Liver (tissue), 9 donors: ENCODE data around the gene GPR152. TPM values are rescaled to one million over a fixed set of nuclear protein-coding genes. Genes with fewer than 3 reads are reported as not detected.

Experiments
- DNase-seq: peaks from one replicate; pipeline ENCODE4 v3.0.0-alpha.2; 2017; ENCODE audit warnings: low spot score
- H3K27ac ChIP-seq, 2 donors: one replicate each; pipeline ENCODE4 v1.7.0; 2013; ENCODE audit warnings: inconsistent platforms in 2 of 2, low read length in 2 of 2, control low read depth in 1 of 2, low read depth in 1 of 2, mild to moderate bottlenecking in 1 of 2
- H3K27me3 ChIP-seq, 4 donors: one replicate each; pipeline versions ENCODE4 v1.6.1 to v1.7.0; 2013; ENCODE audit warnings: low read length in 3 of 4, inconsistent platforms in 1 of 4, mild to moderate bottlenecking in 1 of 4, moderate library complexity in 1 of 4; ENCODE audit not compliant: control insufficient read depth in 4 of 4, insufficient read depth in 4 of 4
- H3K36me3 ChIP-seq, 4 donors: one replicate each; pipeline versions ENCODE4 v1.6.1 to v1.7.0; 2013; ENCODE audit warnings: low read length in 3 of 4, mild to moderate bottlenecking in 3 of 4, low read depth in 1 of 4, moderate library complexity in 1 of 4; ENCODE audit not compliant: control insufficient read depth in 4 of 4, insufficient read depth in 3 of 4
- H3K4me1 ChIP-seq, 4 donors: one replicate each; pipeline versions ENCODE4 v1.6.1 to v1.7.0; 2013; ENCODE audit warnings: low read length in 3 of 4, mild to moderate bottlenecking in 3 of 4, moderate library complexity in 1 of 4; ENCODE audit not compliant: control insufficient read depth in 4 of 4, insufficient read depth in 4 of 4
- H3K4me3 ChIP-seq, 3 donors: one replicate each; pipeline versions ENCODE4 v1.6.1 to v1.7.0; 2013; ENCODE audit warnings: low read length in 3 of 3, control low read depth in 1 of 3, low read depth in 1 of 3, mild to moderate bottlenecking in 1 of 3
- H3K9ac ChIP-seq, 2 donors: one replicate each; pipeline ENCODE4 v1.7.0; 2013; ENCODE audit warnings: low read length in 2 of 2, mild to moderate bottlenecking in 2 of 2, moderate library complexity in 2 of 2, control low read depth in 1 of 2, low read depth in 1 of 2
- H3K9me3 ChIP-seq, 4 donors: one replicate each; pipeline versions ENCODE4 v1.6.1 to v1.7.0; 2013; ENCODE audit warnings: low read length in 3 of 4; ENCODE audit not compliant: control insufficient read depth in 4 of 4
- EGR1 ChIP-seq, 2 donors: IDR thresholded peaks; 2 replicates each; pipeline ENCODE4 v1.6.1; 2016 to 2018; ENCODE audit warnings: antibody characterized with exemption in 2 of 2, low read depth in 2 of 2
- FOXA1 ChIP-seq: IDR thresholded peaks from 2 replicates; pipeline ENCODE4 v1.6.1; 2016; ENCODE audit warnings: antibody characterized with exemption
- FOXA2 ChIP-seq: IDR thresholded peaks from 2 replicates; pipeline ENCODE4 v1.6.1; 2016; ENCODE audit warnings: antibody characterized with exemption
- GABPA ChIP-seq, 2 donors: IDR thresholded peaks in 1 of 2; conservative IDR thresholded peaks in 1 of 2; 2 replicates each; pipeline ENCODE4 v1.6.1; 2016; ENCODE audit warnings: antibody characterized with exemption in 2 of 2, mild to moderate bottlenecking in 1 of 2, moderate library complexity in 1 of 2
- HNF4A ChIP-seq, 2 donors: conservative IDR thresholded peaks; 2 replicates each; pipeline ENCODE4 v1.6.1; 2016; ENCODE audit warnings: antibody characterized with exemption in 2 of 2, mild to moderate bottlenecking in 2 of 2
- HNF4G ChIP-seq: IDR thresholded peaks from 2 replicates; pipeline ENCODE4 v1.6.1; 2016; ENCODE audit warnings: antibody characterized with exemption
- JUND ChIP-seq, 2 donors: IDR thresholded peaks; 2 replicates each; pipeline ENCODE4 v1.6.1; 2016; ENCODE audit warnings: antibody characterized with exemption in 2 of 2
- NR2F2 ChIP-seq: IDR thresholded peaks from 2 replicates; pipeline ENCODE4 v1.6.1; 2016; ENCODE audit warnings: antibody characterized with exemption
- RAD21 ChIP-seq, 2 donors: IDR thresholded peaks; 2 replicates each; pipeline ENCODE4 v1.6.1; 2016; ENCODE audit warnings: antibody characterized with exemption in 2 of 2, mild to moderate bottlenecking in 2 of 2
- RXRA ChIP-seq, 2 donors: IDR thresholded peaks; 2 replicates each; pipeline ENCODE4 v1.6.1; 2017 to 2018; ENCODE audit warnings: antibody characterized with exemption in 2 of 2, mild to moderate bottlenecking in 1 of 2
- SP1 ChIP-seq: IDR thresholded peaks from 2 replicates; pipeline ENCODE4 v1.6.1; 2018; ENCODE audit warnings: antibody characterized with exemption, mild to moderate bottlenecking
- TAF1 ChIP-seq: conservative IDR thresholded peaks from 2 replicates; pipeline ENCODE4 v1.6.1; 2016; ENCODE audit warnings: antibody characterized with exemption, mild to moderate bottlenecking
- YY1 ChIP-seq: IDR thresholded peaks from 2 replicates; pipeline ENCODE4 v1.6.1; 2016; ENCODE audit warnings: antibody characterized with exemption, mild to moderate bottlenecking
- WGBS: extraction: QIAGEN DNeasy Blood & Tissue Kit; methylation state at CpG from one replicate; pipeline ENCODE4 v1.1.7; 2013; 5-methylcytosine and 5-hydroxymethylcytosine counted together
- polyA plus RNA-seq, 2 donors: library from polyadenylated mRNA; stranded (reverse) in 1 of 2; unstranded in 1 of 2; fragments of 200-250 nt in 1 of 2; fragments of >200 nt in 1 of 2; fragmentation: Nextera tagmentation in 1 of 2; extraction: Ambion mirVana in 1 of 2; gene quantifications; one replicate each; pipeline versions ENCODE4 v1.2.1 to v1.2.3, GENCODE V29; 2013 to 2015
- total RNA-seq, 2 donors: library from RNA; depleted of rRNA; stranded (reverse); fragments of >200 nt; gene quantifications; one replicate each; pipeline ENCODE4 v1.2.3, GENCODE V29; 2014
- TF ChIP-seq, protein P1 (sequence below): IDR thresholded peaks from 2 replicates; pipeline ENCODE4 v1.6.1; 2016; ENCODE audit warnings: antibody characterized with exemption
- TF ChIP-seq, protein P2 (sequence below): IDR thresholded peaks from 2 replicates; pipeline ENCODE4 v1.6.1; 2016; ENCODE audit warnings: antibody characterized with exemption
- TF ChIP-seq, protein P3 (sequence below): fragments of 150-350 bp; IDR thresholded peaks from 2 replicates; pipeline ENCODE4 v1.5.1; 2017; ENCODE audit warnings: improper control_type of control experiment, low read depth, low read length; ENCODE audit not compliant: missing input control
- TF ChIP-seq, protein P4 (sequence below): IDR thresholded peaks from 2 replicates; pipeline ENCODE4 v1.6.1; 2016; ENCODE audit warnings: antibody characterized with exemption, mild to moderate bottlenecking
- donor health status: healthy.
- donor health status: healthy.
- donor health status: healthy.
- donor health status: healthy.
- donor health status: healthy.

The GPR152 gene
- total and polyA plus RNA-seq, 4 donors: not detected

DNA sequence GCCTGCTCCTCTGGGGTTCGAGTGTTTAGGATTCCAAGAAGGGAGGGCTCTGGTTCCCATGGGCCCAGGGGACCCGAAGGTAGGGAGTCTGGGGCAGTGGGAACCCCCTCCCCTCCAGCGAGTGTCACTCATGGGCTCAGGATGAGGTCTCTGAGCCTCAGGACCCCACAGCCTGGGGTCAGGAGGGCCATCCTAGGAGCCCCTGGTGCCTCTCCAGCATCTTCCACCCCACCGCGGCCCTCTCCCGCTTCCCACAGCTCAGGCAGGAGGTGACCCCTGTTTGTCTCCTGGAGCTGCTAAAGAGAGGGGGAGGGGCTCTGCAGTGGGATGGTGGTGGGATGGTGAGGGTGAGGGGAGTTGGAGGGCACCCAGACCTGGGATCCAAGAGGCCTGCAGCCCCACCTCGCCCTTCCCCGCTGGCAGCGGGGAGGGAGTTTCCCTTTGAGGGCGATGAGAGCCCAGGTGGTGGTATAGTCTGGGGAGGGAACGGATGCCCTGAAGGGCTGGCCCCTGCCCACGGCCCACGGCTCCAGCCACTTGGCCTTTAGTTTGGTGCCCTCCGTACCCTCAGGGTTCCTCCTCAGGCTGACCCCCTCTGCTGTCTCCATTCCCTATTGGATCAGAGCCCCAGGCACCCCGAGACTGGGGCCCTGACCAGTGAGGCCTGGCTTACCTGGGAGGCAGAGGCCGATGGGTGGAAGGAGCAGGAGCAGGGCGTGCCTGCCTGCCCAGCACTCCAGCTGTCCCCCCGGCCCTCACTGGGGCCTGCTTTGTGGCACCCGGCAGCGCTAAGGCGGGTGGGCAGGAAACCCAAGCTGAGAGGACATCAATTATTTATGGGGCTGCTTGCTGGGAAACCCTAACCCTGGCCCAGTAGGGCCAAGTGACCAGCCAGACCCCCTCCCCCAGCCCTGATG lies 1.5 kb upstream of the GPR152 start:
- H3K9me3 ChIP-seq: no peaks in the 10 kb centered on the region
- H3K27ac ChIP-seq: no peak overlapping the region
- H3K4me3 ChIP-seq: no peak overlapping the region
- H3K4me1 ChIP-seq: peaks cover 0 to 3% (median 0%) of the 10 kb centered on the region in 4 donors
- 91% methylated on average over 21 of the region's 21 CpGs for WGBS
- DNase-seq: no peak
- TF ChIP-seq, protein P1, sequence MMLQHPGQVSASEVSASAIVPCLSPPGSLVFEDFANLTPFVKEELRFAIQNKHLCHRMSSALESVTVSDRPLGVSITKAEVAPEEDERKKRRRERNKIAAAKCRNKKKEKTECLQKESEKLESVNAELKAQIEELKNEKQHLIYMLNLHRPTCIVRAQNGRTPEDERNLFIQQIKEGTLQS: no peak
- TF ChIP-seq FOXA2 (no peak), YY1 (no peak), SP1 (no peak)
- no peaks in the 10 kb centered on the region for H3K27me3 ChIP-seq
- no peaks in the 10 kb centered on the region for H3K36me3 ChIP-seq
- no peak overlapping the region for H3K9ac ChIP-seq

DNA sequence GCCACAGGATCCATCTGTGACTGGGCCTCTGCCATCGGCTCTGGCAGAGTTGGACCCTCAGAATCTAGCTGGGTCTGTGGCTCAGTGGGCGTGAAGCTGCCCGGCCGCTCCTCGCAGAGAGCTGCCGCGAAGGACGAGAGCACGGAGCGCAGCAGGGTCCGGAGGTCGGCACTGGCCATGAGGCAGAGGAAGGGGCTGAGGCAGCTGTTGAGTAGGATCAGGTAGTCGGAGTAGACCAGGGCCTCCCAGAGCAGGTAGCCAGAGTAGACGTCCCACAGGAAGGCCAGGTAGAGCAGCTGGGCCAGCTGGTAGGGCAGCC lies 912 bp downstream of the GPR152 start:
- H3K27ac ChIP-seq: no peak overlapping the region

DNA sequence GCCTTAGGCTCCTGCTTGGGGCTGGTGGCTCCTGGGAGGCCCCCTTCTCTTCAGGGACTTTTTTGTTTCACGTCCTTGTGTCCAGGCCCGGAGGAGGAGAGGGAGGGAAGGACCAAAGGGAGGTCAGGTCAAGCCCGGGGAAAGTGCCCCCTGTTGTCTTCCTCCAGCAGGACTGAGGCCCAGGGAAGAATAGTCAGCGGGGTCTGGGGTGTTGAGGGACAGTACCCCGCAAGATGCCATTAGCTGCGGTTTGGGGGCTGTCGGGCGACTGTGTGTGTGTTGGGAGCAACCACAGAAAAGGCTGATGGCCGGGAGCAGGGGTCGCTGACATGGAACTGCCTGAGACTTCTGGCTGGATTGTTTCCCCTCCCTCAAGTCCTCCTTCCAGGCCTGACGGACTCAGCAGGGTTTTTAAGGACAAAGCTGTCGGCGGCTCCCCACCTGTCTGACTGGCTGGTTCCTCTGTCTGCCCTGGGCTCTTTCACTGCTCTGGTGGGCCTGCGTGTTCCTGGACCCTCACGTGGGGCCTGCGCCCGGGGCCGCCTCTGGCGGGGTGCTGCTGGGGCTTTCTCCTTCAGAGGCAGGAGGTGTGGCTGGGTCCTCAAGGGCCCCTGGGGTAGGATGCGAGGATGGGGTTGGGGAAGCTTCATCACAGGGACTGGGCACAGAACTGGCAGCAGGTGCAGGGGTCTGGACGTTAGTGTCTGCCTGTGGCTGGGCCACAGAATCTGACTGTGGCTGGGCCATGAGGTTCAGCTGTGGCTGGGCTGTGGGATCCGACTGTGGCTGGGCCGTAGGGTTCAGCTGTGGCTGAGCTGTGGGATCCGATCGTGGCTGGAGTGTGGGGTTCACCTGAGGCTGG lies 1.5 kb downstream of the GPR152 start:
- H3K9me3 ChIP-seq: no peaks in the 10 kb centered on the region
- peaks cover 0 to 12% (median 6%) of the 10 kb centered on the region in 4 donors for H3K4me1 ChIP-seq
- no peak overlapping the region for H3K4me3 ChIP-seq
- DNase-seq: no peak
- WGBS: 93% methylated on average over 25 of the region's 25 CpGs
- no peak overlapping the region for H3K27ac ChIP-seq
- H3K27me3 ChIP-seq: no peaks in the 10 kb centered on the region
- no peaks in the 10 kb centered on the region for H3K36me3 ChIP-seq
- H3K9ac ChIP-seq: no peak overlapping the region
- TF ChIP-seq RXRA (IDR thresholded peaks at IDR 0.05): no peak
- TF ChIP-seq RAD21 (IDR thresholded peaks at IDR 0.05): no peak
- no peak for TF ChIP-seq FOXA2
- no peak for TF ChIP-seq FOXA1
- TF ChIP-seq, protein P2, sequence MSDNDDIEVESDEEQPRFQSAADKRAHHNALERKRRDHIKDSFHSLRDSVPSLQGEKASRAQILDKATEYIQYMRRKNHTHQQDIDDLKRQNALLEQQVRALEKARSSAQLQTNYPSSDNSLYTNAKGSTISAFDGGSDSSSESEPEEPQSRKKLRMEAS: no peak
- TF ChIP-seq NR2F2: no peak
- TF ChIP-seq SP1: no peak
- TF ChIP-seq HNF4A (conservative IDR thresholded peaks at IDR 0.05): no peak
- TF ChIP-seq EGR1 (IDR thresholded peaks at IDR 0.05; ENCODE audit: low read depth in 2 of 2): no peak
- TF ChIP-seq YY1: no peak
- no peak for TF ChIP-seq GABPA (IDR thresholded peaks at IDR 0.05 in 1 of 2, conservative IDR thresholded peaks at IDR 0.05 in 1 of 2)
- TF ChIP-seq, protein P3, sequence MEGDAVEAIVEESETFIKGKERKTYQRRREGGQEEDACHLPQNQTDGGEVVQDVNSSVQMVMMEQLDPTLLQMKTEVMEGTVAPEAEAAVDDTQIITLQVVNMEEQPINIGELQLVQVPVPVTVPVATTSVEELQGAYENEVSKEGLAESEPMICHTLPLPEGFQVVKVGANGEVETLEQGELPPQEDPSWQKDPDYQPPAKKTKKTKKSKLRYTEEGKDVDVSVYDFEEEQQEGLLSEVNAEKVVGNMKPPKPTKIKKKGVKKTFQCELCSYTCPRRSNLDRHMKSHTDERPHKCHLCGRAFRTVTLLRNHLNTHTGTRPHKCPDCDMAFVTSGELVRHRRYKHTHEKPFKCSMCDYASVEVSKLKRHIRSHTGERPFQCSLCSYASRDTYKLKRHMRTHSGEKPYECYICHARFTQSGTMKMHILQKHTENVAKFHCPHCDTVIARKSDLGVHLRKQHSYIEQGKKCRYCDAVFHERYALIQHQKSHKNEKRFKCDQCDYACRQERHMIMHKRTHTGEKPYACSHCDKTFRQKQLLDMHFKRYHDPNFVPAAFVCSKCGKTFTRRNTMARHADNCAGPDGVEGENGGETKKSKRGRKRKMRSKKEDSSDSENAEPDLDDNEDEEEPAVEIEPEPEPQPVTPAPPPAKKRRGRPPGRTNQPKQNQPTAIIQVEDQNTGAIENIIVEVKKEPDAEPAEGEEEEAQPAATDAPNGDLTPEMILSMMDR: no peak

More for the DNA sequence above, 912 bp downstream of the GPR152 start:
- H3K36me3 ChIP-seq: no peaks in the 10 kb centered on the region
- no peaks in the 10 kb centered on the region for H3K9me3 ChIP-seq
- H3K4me1 ChIP-seq: peaks cover 0 to 12% (median 6%) of the 10 kb centered on the region in 4 donors
- no peaks in the 10 kb centered on the region for H3K27me3 ChIP-seq
- H3K9ac ChIP-seq: no peak overlapping the region
- TF ChIP-seq TAF1 (no peak), YY1 (no peak), JUND (IDR thresholded peaks at IDR 0.05) (no peak), RXRA (IDR thresholded peaks at IDR 0.05) (no peak), HNF4G (no peak), SP1 (no peak)
- TF ChIP-seq, protein P4, sequence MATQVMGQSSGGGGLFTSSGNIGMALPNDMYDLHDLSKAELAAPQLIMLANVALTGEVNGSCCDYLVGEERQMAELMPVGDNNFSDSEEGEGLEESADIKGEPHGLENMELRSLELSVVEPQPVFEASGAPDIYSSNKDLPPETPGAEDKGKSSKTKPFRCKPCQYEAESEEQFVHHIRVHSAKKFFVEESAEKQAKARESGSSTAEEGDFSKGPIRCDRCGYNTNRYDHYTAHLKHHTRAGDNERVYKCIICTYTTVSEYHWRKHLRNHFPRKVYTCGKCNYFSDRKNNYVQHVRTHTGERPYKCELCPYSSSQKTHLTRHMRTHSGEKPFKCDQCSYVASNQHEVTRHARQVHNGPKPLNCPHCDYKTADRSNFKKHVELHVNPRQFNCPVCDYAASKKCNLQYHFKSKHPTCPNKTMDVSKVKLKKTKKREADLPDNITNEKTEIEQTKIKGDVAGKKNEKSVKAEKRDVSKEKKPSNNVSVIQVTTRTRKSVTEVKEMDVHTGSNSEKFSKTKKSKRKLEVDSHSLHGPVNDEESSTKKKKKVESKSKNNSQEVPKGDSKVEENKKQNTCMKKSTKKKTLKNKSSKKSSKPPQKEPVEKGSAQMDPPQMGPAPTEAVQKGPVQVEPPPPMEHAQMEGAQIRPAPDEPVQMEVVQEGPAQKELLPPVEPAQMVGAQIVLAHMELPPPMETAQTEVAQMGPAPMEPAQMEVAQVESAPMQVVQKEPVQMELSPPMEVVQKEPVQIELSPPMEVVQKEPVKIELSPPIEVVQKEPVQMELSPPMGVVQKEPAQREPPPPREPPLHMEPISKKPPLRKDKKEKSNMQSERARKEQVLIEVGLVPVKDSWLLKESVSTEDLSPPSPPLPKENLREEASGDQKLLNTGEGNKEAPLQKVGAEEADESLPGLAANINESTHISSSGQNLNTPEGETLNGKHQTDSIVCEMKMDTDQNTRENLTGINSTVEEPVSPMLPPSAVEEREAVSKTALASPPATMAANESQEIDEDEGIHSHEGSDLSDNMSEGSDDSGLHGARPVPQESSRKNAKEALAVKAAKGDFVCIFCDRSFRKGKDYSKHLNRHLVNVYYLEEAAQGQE: no peak
- no peak for DNase-seq
- H3K4me3 ChIP-seq: no peak overlapping the region
- WGBS: 96% methylated on average over 14 of the region's 14 CpGs
